K562 (cell line): Measurements from ENCODE around the gene PSAP. TPM values are rescaled to one million over a fixed set of nuclear protein-coding genes. Genes with fewer than 3 reads are reported as not detected.

Source experiments
- ATAC-seq: fragments of 200-7000 bp; cut with Tn5 transposase; 3 replicates; pipeline ENCODE4 v1.9.1; 2020; ENCODE audit warnings: moderate library complexity
- BruUV-seq: library from RNA; stranded (reverse); fragments of 400-500 nt; replicated peaks from 2 replicates; lab custom pipeline; 2021; lab: Mats Ljungman, UMichigan
- CTCF ChIA-PET: fragments of 300-600 bp; formaldehyde crosslinking; extraction: SDS; loops from one replicate; lab custom pipeline; 2021; ENCODE audit warnings: low intra/inter-chr PET ratio; lab: Yijun Ruan, JAX
- POLR2A ChIA-PET: fragments of 300-600, 350-650 bp; sonication (Branson Sonifier 250); formaldehyde crosslinking; extraction: SDS; loops from one replicate; lab custom pipeline; 2021; ENCODE audit warnings: antibody characterized with exemption, inconsistent platforms; lab: Yijun Ruan, JAX
- DNase-seq, 4 experiments: peaks; one replicate each; pipeline versions ENCODE4 v3.0.0 to v3.0.0-alpha.2; 2011 to 2018; ENCODE audit warnings: low spot score in 3 of 4, mixed read lengths in 3 of 4; ENCODE audit errors: extremely low read depth in 1 of 4
- FAIRE-seq: peaks from 2 replicates; lab custom pipeline; 2011; peaks lifted over from hg19 to GRCh38; lab: Jason Lieb, UNC
- H2AFZ ChIP-seq: 2 replicates; pipeline ENCODE4 v1.6.0; 2011; ENCODE audit warnings: low read depth, low read length, control low read depth, inconsistent platforms
- H3K27ac ChIP-seq: fragments of 200-600 bp; 3 replicates; pipeline ENCODE4 v1.8.0; 2011; ENCODE audit warnings: low read depth, mild to moderate bottlenecking, control low read depth, inconsistent platforms, low read length, moderate library complexity, mixed read lengths; ENCODE audit errors: extremely low read depth
- H3K27me3 ChIP-seq, 2 experiments: fragments of 300-600 bp in 1 of 2; 2 replicates in 1 of 2; 3 replicates in 1 of 2; pipeline versions ENCODE4 v1.6.0 to v1.8.0; 2011; ENCODE audit warnings: inconsistent platforms in 2 of 2, low read length in 2 of 2, mild to moderate bottlenecking in 1 of 2, mixed read lengths in 1 of 2, moderate library complexity in 1 of 2; ENCODE audit not compliant: control insufficient read depth in 2 of 2, insufficient read depth in 2 of 2
- H3K36me3 ChIP-seq: fragments of 300-600 bp; 3 replicates; pipeline ENCODE4 v1.8.0; 2011; ENCODE audit warnings: mild to moderate bottlenecking, low read length, inconsistent platforms; ENCODE audit not compliant: control insufficient read depth, insufficient read depth
- H3K4me1 ChIP-seq, 2 experiments: fragments of 200-600 bp in 1 of 2; replicated peaks in 1 of 2; 2 replicates in 1 of 2; 3 replicates in 1 of 2; pipeline versions ENCODE4 v1.5.1 to v1.8.0; 2011; ENCODE audit warnings: inconsistent platforms in 2 of 2, low read length in 2 of 2, mild to moderate bottlenecking in 1 of 2, mixed read lengths in 1 of 2, moderate library complexity in 1 of 2; ENCODE audit not compliant: control insufficient read depth in 2 of 2, insufficient read depth in 2 of 2
- H3K4me2 ChIP-seq: 2 replicates; pipeline ENCODE4 v1.6.1; 2011; ENCODE audit warnings: low read length, control low read depth, inconsistent platforms, mixed read lengths; ENCODE audit not compliant: insufficient read depth
- H3K4me3 ChIP-seq: fragments of 200-600 bp; sonication (generic), shearing (Covaris generic); 2 replicates; pipeline ENCODE4 v1.5.1; 2016; ENCODE audit warnings: control low read depth, inconsistent platforms
- H3K79me2 ChIP-seq: fragments of 200-600 bp; 3 replicates; pipeline ENCODE4 v1.8.0; 2011; ENCODE audit warnings: low read length, inconsistent platforms; ENCODE audit not compliant: control insufficient read depth, insufficient read depth
- H3K9ac ChIP-seq, 2 experiments: 2 replicates each; pipeline versions ENCODE4 v1.6.0 to v1.6.1; 2011; ENCODE audit warnings: low read depth in 2 of 2, low read length in 2 of 2, control low read depth in 1 of 2, inconsistent platforms in 1 of 2, mild to moderate bottlenecking in 1 of 2, mixed read lengths in 1 of 2; ENCODE audit not compliant: insufficient read depth in 1 of 2
- H3K9me1 ChIP-seq: one replicate; pipeline ENCODE4 v1.6.0; 2011; ENCODE audit warnings: inconsistent platforms, mild to moderate bottlenecking, low read length, moderate library complexity; ENCODE audit not compliant: control insufficient read depth, insufficient read depth
- H3K9me3 ChIP-seq: replicated peaks from 2 replicates; pipeline ENCODE4 v1.5.1; 2011; ENCODE audit warnings: low read depth, low read length, inconsistent platforms; ENCODE audit not compliant: control insufficient read depth, insufficient read depth
- H4K20me1 ChIP-seq: replicated peaks from 2 replicates; pipeline ENCODE4 v1.6.1; 2011; ENCODE audit warnings: low read length, inconsistent platforms, mixed read lengths; ENCODE audit not compliant: control insufficient read depth, insufficient read depth
- E4F1 ChIP-seq: fragments of 250-450 bp; sonication (Bioruptor Pico); IDR thresholded peaks from 2 replicates; pipeline ENCODE4 v1.5.0; 2021; ENCODE audit warnings: mild to moderate bottlenecking, borderline replicate concordance
- NFE2L1 ChIP-seq: fragments of 450-650 bp; IDR thresholded peaks from 2 replicates; pipeline ENCODE4 v1.6.1; 2016; ENCODE audit warnings: missing genetic modification characterization, low read depth, mild to moderate bottlenecking, missing compliant biosample characterization, moderate library complexity, borderline replicate concordance
- ZNF146 ChIP-seq: IDR thresholded peaks from one replicate; pipeline ENCODE4 v1.6.1; 2018; ENCODE audit warnings: missing compliant biosample characterization; ENCODE audit not compliant: unreplicated experiment
- ZNF408 ChIP-seq: fragments of 250-450 bp; sonication (Bioruptor Pico); IDR thresholded peaks from 2 replicates; pipeline ENCODE4 v1.4.0; 2020; ENCODE audit warnings: low read depth, mild to moderate bottlenecking, moderate library complexity
- WGBS: fragments of 100-300 bp; shearing (Covaris generic); methylation state at CpG from one replicate; pipeline ENCODE4 v1.1.6; 2016; ENCODE audit warnings: low coverage, mixed read lengths; ENCODE audit not compliant: insufficient coverage; ENCODE audit errors: missing lambda C conversion rate; 5-methylcytosine and 5-hydroxymethylcytosine counted together
- in situ Hi-C: fragments of 300-500 bp; cut with MboI; formaldehyde crosslinking; loops from 4 replicates; pipeline ENCODE4 v1.15.0; 2018; ENCODE audit warnings: inconsistent platforms, mixed read lengths
- intact Hi-C: fragments of 100-400 bp; cut with micrococcal nuclease; formaldehyde crosslinking; loops from 2 replicates; pipeline ENCODE4 v1.14.2; 2022
- polyA plus RNA-seq, 8 experiments: library from polyadenylated mRNA; depleted of rRNA in 4 of 8; stranded (reverse) in 5 of 8; unstranded in 3 of 8; fragments of >200 nt; fragmentation: Nextera tagmentation in 2 of 8; fragmentation: Illumina TruSeq in 1 of 8; extraction: Ambion mirVana in 2 of 8; extraction: Trizol in 1 of 8; gene quantifications; 2 replicates each; pipeline versions ENCODE4 v1.2.1 to v1.2.3, GENCODE V29; 2011 to 2014; ENCODE audit warnings: inconsistent platforms in 1 of 8, missing spikeins in 1 of 8
- total RNA-seq, 7 experiments: library from RNA; depleted of rRNA in 6 of 7; stranded (reverse); fragments of >200 nt in 6 of 7; fragmentation: Illumina TruSeq in 2 of 7; extraction: Trizol in 2 of 7; gene quantifications; 2 replicates each; pipeline versions ENCODE4 v1.2.1 to v1.2.3, GENCODE V29; 2011 to 2021; ENCODE audit warnings: low replicate concordance in 1 of 7

The PSAP gene
- total and polyA plus RNA-seq, 9 of the 15 experiments (the other 6 are each of a cell fraction or from before 2014, with no cell fraction given): 245 to 700 (median 429) TPM

- intact Hi-C loops (no loop called here), in situ Hi-C loops (no loop called here)
- H3K79me2 ChIP-seq: no peaks in the 10 kb centered on the region
- H3K27ac ChIP-seq: no peak overlapping the region
- no peak overlapping the region for H3K4me2 ChIP-seq
- no peak for TF ChIP-seq E4F1 (CRISPR knock-in tag)
- TF ChIP-seq ZNF146 (CRISPR knock-in tag): no peak
- no peak for TF ChIP-seq NFE2L1
- TF ChIP-seq ZNF408 (CRISPR knock-in tag): no peak
- no TSS peak for BruUV-seq
- WGBS: 70% methylated on average over 6 of the region's 6 CpGs
- no peak overlapping the region for H2AFZ ChIP-seq
- H3K27me3 ChIP-seq: no peaks in the 10 kb centered on the region
- peaks cover 32 to 42% of the 10 kb centered on the region in 2 experiments for H3K4me1 ChIP-seq
- H3K9me1 ChIP-seq: peaks cover 7% of the 10 kb centered on the region
- FAIRE-seq (no peak), DNase-seq (no peak), ATAC-seq (no peak)
- ChIA-PET CTCF (no interaction called here), POLR2A (no interaction called here)
- no peaks in the 10 kb centered on the region for H4K20me1 ChIP-seq
- no peak overlapping the region for H3K4me3 ChIP-seq
- H3K9me3 ChIP-seq: no peaks in the 10 kb centered on the region; the same call in 1 of the 2 replicates
- H3K36me3 ChIP-seq: no peaks in the 10 kb centered on the region
- H3K9ac ChIP-seq: 0 out of 4 replicates have a peak overlapping the region, but pooled peaks of 1 of the 2 experiments have one; percentile 11
Measured at GRCh38 chr10:71802235-71802634, 48.8 kb downstream of the PSAP start.
